LHCN-M2 (cell line): ENCODE measurements around the gene ALOX15. TPM values are rescaled to one million over a fixed set of nuclear protein-coding genes. Genes with fewer than 3 reads are reported as not detected.
A peak's percentile ranks its signal among the peaks of the same experiment; 100 is the strongest.
"Not testable (repeated sequence)": the region's sequence is repeated elsewhere in the genome, so short reads cannot be mapped to it uniquely, and the experiment has no call there.

Experiments used
- DNase-seq: peaks from one replicate; pipeline ENCODE4 v3.0.0-alpha.2; 2012; ENCODE audit warnings: low read depth
- total RNA-seq: library from RNA; depleted of rRNA; stranded (reverse); fragments of >200 nt; gene quantifications from 2 replicates; pipeline ENCODE4 v1.2.3, GENCODE V29; 2014

ALOX15 gene
- total RNA-seq, 1 experiment from 2014 or later, result not detected

DNA sequence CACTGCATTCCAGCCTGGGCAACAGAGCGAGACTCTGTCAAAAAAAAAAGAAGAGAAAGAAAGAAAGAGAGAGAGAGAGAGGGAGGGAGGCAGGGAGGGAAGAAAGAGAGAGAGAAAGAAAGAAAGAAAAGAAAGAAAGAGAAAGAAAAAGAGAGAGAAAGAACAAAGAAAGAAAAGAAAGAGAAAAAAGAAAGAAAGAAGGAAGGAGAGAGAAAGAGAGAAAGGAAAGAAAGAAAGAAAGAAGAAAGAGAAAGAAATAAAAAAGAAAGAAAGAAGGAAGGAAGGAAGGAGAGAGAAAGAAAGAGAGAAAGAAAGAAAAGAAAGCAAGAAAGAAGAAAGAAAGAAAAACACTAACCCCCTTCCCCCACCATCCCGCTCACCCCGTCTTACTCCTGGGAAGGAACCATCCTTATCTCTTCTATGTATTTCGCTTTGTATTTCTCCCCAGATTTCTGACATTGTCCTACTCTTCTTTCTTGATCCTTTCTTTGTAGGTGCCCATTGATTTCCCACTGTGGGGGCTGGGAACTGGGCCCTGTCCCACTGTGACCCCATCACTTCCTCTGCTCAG lies 20.9 kb downstream of the ALOX15 start:
- no peak for DNase-seq

DNA sequence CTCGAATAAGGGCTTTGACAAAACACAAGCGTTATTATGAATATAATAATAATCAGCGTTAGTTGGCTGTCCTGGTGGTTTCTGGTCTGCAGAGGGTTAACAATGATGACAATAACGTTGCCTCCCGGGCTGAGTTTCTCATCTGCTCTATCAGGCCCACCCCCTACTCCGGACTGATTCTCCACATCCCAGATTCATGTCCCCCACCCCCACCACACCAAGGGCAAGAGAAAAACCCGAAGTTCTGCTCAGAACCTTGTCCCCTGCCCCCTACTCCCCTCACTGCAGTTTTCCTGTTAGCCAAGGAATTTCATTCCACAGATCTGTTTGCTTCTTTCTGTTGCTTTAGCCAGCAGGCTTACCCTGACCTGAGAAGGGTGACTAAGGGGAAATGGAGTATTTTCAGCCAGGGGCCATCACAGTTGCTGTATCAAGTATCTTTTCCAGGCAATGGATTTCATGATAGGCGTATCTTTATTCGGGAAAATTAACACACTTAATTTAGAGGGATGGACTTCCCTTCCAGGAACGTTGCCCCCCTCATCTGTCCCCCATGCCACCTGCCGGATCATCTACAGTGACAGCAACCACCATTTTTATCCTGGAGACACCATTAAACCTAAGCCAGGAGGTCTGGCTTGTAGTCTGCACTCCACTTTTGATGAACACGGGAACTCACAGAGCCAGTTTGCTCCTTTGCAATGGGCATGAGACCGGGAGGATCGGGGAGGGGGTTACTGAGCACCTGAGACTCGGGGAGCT lies 23.7 kb downstream of the ALOX15 start:
- no peak for DNase-seq

DNA sequence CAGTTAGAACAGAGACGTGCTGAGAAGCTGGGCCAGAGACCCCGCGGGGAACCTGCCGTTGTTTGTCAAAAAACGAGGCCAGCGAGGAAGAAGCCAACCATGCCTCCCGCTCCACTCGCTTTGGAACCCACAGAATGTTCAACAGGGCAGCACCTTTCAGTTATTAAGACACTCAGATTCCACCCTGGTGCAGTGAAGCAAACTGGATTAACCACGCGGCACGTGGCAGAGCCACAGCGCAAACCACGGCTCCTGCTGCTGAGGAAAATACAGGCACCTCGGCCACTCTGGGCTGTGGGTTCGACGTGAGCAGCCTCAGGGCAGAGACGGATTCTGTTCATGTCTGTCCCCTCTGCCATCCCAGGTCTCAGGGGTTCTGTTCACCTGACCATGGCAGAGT lies 24.4 kb downstream of the ALOX15 start:
- no peak for DNase-seq

DNA sequence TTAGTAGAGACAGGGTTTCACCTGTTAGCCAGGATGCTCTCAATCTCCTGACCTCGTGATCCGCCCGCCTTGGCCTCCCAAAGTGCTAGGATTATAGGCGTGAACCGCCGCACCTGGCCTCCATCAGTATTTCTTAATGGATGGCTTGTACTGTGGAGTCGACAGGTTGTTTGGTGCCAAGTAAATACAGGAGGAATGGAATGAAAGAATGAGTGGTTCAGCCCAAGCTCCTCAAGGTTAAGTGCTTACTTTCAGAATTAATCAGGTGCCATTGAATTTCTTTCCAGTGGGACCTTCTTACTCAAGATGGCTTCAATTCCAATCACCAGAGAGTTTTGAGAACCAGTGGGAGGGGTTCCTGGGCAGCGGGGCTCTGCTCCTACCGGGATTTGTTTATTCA lies 25.0 kb downstream of the ALOX15 start:
- no peak for DNase-seq

DNA sequence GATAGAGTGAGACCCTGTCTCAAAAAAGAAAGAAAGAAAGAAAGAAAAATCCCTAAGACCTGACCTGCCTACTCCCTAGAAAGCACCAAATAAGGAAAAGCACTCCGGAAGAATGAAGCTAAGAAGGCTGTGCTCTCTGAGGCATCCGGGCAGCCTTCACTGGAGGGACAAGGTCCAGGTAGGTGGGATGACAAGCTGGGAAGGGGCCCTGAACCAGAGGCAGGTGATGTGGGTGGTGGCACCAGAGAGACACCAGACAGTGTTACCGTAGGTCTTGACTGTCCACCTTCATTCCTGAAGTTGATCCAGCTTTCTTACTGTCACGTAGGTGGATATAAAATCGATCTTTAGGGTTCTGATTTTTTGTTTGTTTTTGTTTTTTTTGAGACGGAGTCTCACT lies 30.8 kb downstream of the ALOX15 start:
- DNase-seq, result no peak

DNA sequence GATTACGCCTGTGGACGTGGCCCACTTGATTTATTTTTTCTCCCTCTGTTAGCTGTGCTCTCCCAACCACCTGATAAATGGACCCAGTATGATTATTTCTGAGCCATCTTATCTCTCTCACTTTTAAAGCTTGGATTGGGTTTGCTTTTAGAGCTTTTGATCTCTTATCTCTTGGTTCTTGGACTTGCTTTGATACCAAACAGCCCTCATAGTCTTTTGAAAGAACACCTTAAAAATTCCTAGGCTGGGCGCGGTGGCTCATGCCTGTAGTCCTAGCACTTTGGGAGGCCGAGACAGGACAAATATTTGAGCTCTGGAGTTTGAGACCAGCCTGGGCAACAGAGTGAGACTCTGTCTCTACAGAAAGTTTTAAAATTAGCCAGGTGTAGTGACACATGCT lies 31.3 kb downstream of the ALOX15 start:
- DNase-seq, result no peak

GRCh38 chr17:4609761-4610160 lies 31.7 kb downstream of the ALOX15 start:
- DNase-seq, result no peak

DNA sequence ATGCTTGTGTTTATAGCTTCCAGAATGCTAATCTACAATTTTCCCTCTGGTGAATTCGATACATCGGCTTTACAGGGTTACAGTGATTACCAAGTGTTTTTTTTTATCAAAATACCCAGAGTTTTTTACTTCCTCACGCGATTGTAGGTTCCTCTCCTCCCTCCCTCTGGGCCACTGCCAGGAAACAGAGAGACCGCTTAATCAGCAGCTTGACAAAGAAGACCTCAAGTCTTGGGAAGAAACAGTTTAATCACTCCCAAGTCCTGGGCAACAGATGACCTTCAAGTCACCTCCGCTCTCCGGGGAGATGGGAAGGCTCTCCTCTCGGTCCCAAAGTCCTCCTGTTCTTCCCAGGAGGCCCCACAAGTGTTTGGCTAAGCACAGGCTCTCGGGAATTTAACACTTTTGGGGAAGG lies 33.7 kb downstream of the ALOX15 start:
- DNase-seq, result peak; percentile 49

- no peak for DNase-seq
These were observed 34.2 kb downstream of the ALOX15 start for GRCh38 chr17:4607261-4607741.

GRCh38 chr17:4605826-4606225 lies 35.7 kb downstream of the ALOX15 start:
- no peak for DNase-seq

GRCh38 chr17:4604736-4605135 lies 36.7 kb downstream of the ALOX15 start:
- not testable (repeated sequence) for DNase-seq

- peak; percentile 25 for DNase-seq
These were observed 37.3 kb downstream of the ALOX15 start for GRCh38 chr17:4604111-4604644.

GRCh38 chr17:4602041-4602440 lies 39.4 kb downstream of the ALOX15 start:
- DNase-seq, result no peak

DNA sequence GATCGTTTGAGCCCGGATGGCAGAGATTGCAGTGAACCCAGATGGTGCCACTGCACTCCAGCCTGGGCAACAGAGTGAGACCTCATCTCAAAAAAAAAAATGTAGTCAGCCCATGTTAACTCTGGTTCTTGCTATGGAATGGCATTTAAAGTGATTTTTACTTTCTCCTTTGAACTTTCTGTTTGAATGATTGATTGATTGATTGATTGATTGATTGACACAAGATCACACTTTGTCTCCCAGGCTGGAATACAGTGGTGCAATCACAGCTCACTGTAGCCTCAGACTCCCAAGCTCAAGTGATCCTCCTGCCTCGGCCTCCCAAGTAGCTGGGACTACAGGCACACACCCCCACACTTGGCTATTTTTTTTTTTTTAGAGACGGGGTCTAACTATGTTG lies 40.2 kb downstream of the ALOX15 start:
- no peak for DNase-seq

GRCh38 chr17:4600563-4600962 lies 40.9 kb downstream of the ALOX15 start:
- DNase-seq, result no peak

DNA sequence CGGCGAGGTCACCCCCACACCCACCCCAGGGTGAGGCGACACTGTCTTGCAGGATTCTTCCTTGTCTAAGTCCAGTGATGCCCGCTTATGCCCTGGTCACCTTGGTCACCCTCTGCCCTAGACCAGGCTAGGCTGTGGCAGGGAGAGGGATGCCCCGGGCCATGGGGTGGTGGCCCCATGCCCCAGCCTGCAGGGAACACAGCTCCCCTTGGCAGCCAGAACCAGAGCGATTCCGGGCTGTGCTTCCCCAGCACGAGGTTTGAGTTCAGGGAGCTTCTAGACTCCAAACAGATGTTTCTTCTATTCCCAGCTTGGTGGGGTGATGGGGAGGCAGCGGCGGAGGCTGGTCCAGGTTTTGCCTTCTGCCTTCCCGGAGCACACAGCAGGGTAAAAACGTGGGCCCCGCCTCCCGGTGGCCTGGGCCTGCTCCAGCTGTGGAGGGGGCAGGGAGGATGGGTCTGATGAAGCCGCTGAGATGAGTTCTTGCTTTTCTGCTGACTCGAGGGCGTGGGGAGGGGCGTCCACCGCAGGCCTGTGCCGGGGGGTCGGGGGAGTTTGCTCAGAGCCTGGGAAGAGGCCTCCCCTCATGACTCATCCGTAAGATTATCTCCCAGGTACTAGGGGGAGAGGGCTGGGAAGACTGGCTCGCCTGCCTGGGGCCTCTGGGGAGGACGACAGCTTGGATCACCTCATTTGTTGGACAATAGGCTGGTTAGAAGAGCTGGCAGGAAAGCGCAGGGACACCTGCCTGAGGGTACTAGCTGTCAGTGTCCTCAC lies 41.8 kb downstream of the ALOX15 start:
- no peak for DNase-seq

- no peak for DNase-seq
These were observed 42.5 kb downstream of the ALOX15 start for GRCh38 chr17:4598776-4599504.

GRCh38 chr17:4597975-4598374 lies 43.5 kb downstream of the ALOX15 start:
- DNase-seq, result no peak

GRCh38 chr17:4596636-4597380 lies 44.7 kb downstream of the ALOX15 start:
- no peak for DNase-seq

DNA sequence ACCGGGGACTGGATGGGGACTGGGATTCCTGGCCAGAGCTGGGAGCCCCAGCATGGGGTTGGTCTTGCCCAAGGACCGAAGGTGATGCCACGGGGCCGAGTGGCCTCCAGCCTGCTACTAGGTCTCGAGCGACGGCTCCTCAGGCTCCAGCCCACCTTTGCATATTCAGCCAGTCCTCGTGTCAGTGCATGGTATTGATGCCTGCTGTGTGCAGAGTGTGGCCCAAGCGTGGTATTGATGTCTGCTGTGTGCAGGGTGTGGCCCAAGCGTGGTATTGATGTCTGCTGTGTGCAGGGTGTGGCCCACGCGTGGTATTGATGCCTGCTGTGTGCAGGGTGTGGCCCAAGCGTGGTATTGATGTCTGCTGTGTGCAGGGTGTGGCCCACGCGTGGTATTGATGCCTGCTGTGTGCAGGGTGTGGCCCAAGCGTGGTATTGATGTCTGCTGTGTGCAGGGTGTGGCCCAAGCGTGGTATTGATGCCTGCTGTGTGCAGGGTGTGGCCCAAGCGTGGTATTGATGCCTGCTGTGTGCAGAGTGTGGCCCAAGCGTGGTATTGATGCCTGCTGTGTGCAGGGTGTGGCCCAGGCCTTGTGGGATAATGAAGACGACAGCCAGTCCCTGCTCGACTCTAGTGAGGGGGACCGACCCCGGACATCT lies 45.7 kb downstream of the ALOX15 start:
- DNase-seq, result not testable (repeated sequence)
